OCI-LY3 (cell line): ENCODE measurements around the gene USP31.

Experiments used
- H2AFZ ChIP-seq: fragments of 200-600, 300-600 bp; shearing (Covaris generic); 2 replicates; pipeline ENCODE4 v1.6.0; 2014; ENCODE audit warnings: antibody characterized with exemption, low read depth, low read length
- H3K27ac ChIP-seq: fragments of 200-600, 300-600 bp; sonication (generic); 2 replicates; pipeline ENCODE4 v1.5.1; 2014; ENCODE audit warnings: mild to moderate bottlenecking, low read length, moderate library complexity, mixed read lengths
- H3K27me3 ChIP-seq: fragments of 200-600, 300-600 bp; sonication (generic); 2 replicates; pipeline ENCODE4 v1.6.1; 2014; ENCODE audit warnings: low read depth, low read length, mixed read lengths
- H3K36me3 ChIP-seq: fragments of 200-600, 300-600 bp; sonication (generic); replicated peaks from 2 replicates; pipeline ENCODE3; 2014; ENCODE audit warnings: low read depth, low read length, mixed read lengths
- H3K4me1 ChIP-seq: fragments of 300-600, 200-600 bp; sonication (generic); 2 replicates; pipeline ENCODE4 v1.6.1; 2014; ENCODE audit warnings: low read length, mixed read lengths
- H3K4me2 ChIP-seq: fragments of 200-600, 300-600 bp; sonication (generic); 2 replicates; pipeline ENCODE4 v1.6.1; 2014; ENCODE audit warnings: low read length, mixed read lengths
- H3K4me3 ChIP-seq: fragments of 300-600, 200-600 bp; sonication (generic); 2 replicates; pipeline ENCODE4 v1.5.1; 2014; ENCODE audit warnings: antibody characterized with exemption, mild to moderate bottlenecking, low read length, moderate library complexity
- H3K79me2 ChIP-seq: fragments of 300-600, 200-600 bp; shearing (Covaris generic); 2 replicates; pipeline ENCODE4 v1.6.1; 2014; ENCODE audit warnings: mild to moderate bottlenecking, low read length, mixed read lengths
- H3K9ac ChIP-seq: fragments of 300-600, 200-600 bp; shearing (Covaris generic); 2 replicates; pipeline ENCODE4 v1.6.0; 2014; ENCODE audit warnings: mild to moderate bottlenecking, low read length, moderate library complexity
- H3K9me3 ChIP-seq: fragments of 200-600, 300-600 bp; shearing (Covaris generic); 2 replicates; pipeline ENCODE4 v1.6.1; 2014; ENCODE audit warnings: low read length, mixed read lengths; ENCODE audit not compliant: insufficient read depth
- H4K20me1 ChIP-seq: fragments of 200-600, 300-600 bp; sonication (generic); 2 replicates; pipeline ENCODE4 v1.6.1; 2016; ENCODE audit warnings: low read length, mixed read lengths; ENCODE audit not compliant: insufficient read depth
- EZH2phosphoT487 ChIP-seq: fragments of 200-600 bp; shearing (Covaris generic); IDR thresholded peaks from 2 replicates; pipeline ENCODE4 v1.6.1; 2018; ENCODE audit warnings: antibody characterized with exemption, mixed run types, low read depth
- TF ChIP-seq, protein P1 (sequence below): fragments of 200-600, 300-600 bp; sonication (generic); IDR thresholded peaks from 2 replicates; pipeline ENCODE4 v1.5.1; 2014; ENCODE audit warnings: antibody characterized with exemption, low read length, low read depth

Gene USP31

DNA sequence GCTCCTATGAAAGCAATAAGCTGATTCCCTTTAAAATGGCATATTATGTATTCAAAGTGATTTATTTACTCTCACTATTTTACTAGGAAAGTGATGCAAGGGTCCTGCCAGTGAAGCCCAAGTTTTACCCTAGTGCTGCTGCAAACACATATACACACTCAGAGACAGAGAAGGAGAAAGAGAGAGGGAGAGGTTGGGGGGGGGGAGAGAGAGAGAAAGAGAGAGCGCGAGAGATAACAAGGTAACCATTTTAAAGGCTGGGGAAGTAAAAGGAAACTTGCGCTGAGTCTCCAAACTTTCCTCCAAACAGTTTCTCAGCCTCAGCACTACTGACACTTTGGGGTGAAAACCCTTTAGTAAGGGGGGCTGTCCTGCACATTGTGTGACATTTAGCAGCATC is 5.9 kb downstream of the USP31 start:
- H3K4me1 ChIP-seq: peaks cover 8% of the 10 kb centered on the region
- H3K27ac ChIP-seq: no peak overlapping the region
- TF ChIP-seq EZH2phosphoT487: no peak
- TF ChIP-seq, protein P1, sequence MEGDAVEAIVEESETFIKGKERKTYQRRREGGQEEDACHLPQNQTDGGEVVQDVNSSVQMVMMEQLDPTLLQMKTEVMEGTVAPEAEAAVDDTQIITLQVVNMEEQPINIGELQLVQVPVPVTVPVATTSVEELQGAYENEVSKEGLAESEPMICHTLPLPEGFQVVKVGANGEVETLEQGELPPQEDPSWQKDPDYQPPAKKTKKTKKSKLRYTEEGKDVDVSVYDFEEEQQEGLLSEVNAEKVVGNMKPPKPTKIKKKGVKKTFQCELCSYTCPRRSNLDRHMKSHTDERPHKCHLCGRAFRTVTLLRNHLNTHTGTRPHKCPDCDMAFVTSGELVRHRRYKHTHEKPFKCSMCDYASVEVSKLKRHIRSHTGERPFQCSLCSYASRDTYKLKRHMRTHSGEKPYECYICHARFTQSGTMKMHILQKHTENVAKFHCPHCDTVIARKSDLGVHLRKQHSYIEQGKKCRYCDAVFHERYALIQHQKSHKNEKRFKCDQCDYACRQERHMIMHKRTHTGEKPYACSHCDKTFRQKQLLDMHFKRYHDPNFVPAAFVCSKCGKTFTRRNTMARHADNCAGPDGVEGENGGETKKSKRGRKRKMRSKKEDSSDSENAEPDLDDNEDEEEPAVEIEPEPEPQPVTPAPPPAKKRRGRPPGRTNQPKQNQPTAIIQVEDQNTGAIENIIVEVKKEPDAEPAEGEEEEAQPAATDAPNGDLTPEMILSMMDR: no peak
- no peak overlapping the region for H3K4me3 ChIP-seq
- no peak overlapping the region for H3K9ac ChIP-seq
- no peak overlapping the region for H3K4me2 ChIP-seq
- no peak overlapping the region for H2AFZ ChIP-seq
- peaks cover 77% of the 10 kb centered on the region for H3K79me2 ChIP-seq
- 0 out of 2 replicates have a peak, but pooled peaks cover 8% of the 10 kb centered on the region for H4K20me1 ChIP-seq
- H3K9me3 ChIP-seq: no peaks in the 10 kb centered on the region
- H3K36me3 ChIP-seq: no peaks in the 10 kb centered on the region
- H3K27me3 ChIP-seq: no peaks in the 10 kb centered on the region

DNA sequence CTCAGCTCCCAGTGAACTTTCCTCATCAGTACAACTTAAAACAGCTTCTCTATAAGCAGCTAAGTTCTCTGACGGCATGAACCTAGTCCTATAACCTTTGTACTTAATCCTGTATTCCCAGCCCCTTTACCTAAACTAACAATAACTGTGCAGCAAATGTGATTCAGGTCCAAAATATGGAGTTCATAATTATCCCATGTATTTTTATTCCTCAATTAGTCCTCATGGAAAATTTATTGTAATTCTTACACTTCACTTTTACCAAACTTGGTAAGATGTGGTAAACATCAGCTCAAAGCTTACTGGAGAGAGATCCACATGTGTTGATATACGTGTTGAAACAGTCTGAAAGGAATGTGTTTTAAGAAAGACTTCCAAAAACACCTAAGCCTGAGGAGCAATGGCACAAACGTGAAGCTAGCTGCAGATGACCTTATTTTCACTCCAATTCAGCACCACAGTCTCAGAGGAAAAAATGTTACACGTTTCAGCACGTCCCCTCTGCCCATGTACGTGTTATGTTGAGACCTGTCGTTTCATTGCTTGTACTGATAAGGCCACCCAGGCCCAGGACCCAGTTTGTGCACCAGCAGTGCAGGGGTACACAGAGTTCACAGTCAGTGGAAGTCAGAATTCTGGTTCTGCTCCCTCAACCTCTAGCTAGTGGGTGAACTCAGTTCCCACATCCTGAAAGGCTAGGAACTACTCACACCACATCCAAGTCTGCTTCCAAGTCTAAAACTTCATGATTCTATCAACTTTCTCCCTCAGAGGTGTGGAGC is 7.1 kb downstream of the USP31 start:
- Histone ChIP-seq H2AFZ (no peak overlapping the region), H3K9me3 (no peaks in the 10 kb centered on the region), H3K27ac (no peak overlapping the region), H3K4me1 (no peaks in the 10 kb centered on the region), H3K27me3 (no peaks in the 10 kb centered on the region), H4K20me1 (0 out of 2 replicates have a peak, but pooled peaks cover 8% of the 10 kb centered on the region), H3K4me2 (no peak overlapping the region), H3K9ac (no peak overlapping the region), H3K79me2 (peaks cover 70% of the 10 kb centered on the region), H3K4me3 (no peak overlapping the region), H3K36me3 (no peaks in the 10 kb centered on the region)
- TF ChIP-seq, protein P1: no peak
- no peak for TF ChIP-seq EZH2phosphoT487

DNA sequence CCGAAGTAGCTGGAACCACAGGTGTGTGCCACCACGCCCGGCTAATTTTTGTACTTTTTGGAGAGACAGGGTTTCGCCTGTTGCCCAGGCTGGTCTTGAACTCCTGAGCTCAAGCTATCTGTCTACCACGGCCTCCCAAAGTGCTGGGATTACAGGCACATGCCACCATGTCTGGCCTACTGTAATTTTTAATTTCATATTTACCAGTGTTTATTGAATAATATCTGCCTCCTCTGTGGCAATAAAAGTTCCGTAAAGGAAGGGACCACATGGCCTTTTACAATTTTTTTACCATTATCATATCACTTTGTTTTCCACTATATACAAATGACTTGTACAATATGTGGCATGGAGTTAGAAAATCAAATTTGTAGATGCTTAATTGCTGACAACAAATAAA is 7.8 kb downstream of the USP31 start:
- Histone ChIP-seq H3K4me3 (no peak overlapping the region), H3K36me3 (no peaks in the 10 kb centered on the region), H3K79me2 (peaks cover 70% of the 10 kb centered on the region), H3K27me3 (no peaks in the 10 kb centered on the region), H3K9me3 (no peaks in the 10 kb centered on the region), H4K20me1 (0 out of 2 replicates have a peak, but pooled peaks cover 8% of the 10 kb centered on the region), H3K9ac (no peak overlapping the region), H3K4me1 (no peaks in the 10 kb centered on the region), H2AFZ (no peak overlapping the region), H3K27ac (no peak overlapping the region), H3K4me2 (no peak overlapping the region)
- no peak for TF ChIP-seq EZH2phosphoT487
- TF ChIP-seq, protein P1: no peak

DNA sequence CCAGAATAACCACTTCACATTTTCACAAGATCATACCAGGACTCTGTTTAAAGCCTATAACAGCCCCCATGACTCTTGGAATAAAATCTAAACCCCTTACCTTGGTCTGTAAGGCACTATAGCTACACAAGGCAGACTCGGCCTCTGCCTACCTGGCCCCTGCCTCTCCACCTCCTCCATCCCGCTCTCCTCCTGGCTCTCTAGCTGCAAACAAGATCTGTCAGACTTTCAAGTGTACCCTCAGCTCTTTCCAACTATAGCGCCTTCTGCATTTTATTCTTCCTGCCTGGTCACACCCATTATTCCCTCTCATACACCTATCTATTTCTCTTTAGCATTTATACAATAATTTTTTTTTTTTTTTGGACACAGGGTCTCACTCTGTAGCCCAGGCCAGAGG is 8.2 kb downstream of the USP31 start:
- no peak overlapping the region for H2AFZ ChIP-seq
- TF ChIP-seq EZH2phosphoT487: no peak
- TF ChIP-seq, protein P1: no peak
- peaks cover 73% of the 10 kb centered on the region for H3K79me2 ChIP-seq

More for the DNA sequence above, 8.2 kb downstream of the USP31 start:
- Histone ChIP-seq H3K9me3 (no peaks in the 10 kb centered on the region), H3K27ac (no peak overlapping the region), H3K4me3 (no peak overlapping the region), H3K4me2 (no peak overlapping the region), H3K4me1 (no peaks in the 10 kb centered on the region), H3K36me3 (no peaks in the 10 kb centered on the region), H3K27me3 (no peaks in the 10 kb centered on the region), H3K9ac (no peak overlapping the region), H4K20me1 (0 out of 2 replicates have a peak, but pooled peaks cover 8% of the 10 kb centered on the region)
